B cell (primary cell): Measurements from ENCODE around the gene GRIP1. TPM values are rescaled to one million over a fixed set of nuclear protein-coding genes. Genes with fewer than 3 reads are reported as not detected.

Experiments
- ATAC-seq: fragments of 200-7000 bp; cut with Tn5 transposase; one replicate; pipeline ENCODE4 v1.10.0; 2021; ENCODE audit warnings: low read depth, mild to moderate bottlenecking, moderate number of reproducible peaks, moderate library complexity
- CTCF ChIA-PET: fragments of 350-600 bp; sonication (Branson Sonifier 250); formaldehyde crosslinking; loops from one replicate; lab custom pipeline; 2021; ENCODE audit warnings: antibody characterized with exemption, inconsistent platforms; lab: Charles Lee
- POLR2A ChIA-PET: fragments of 350-600 bp; sonication (Branson Sonifier 250); formaldehyde crosslinking; loops from one replicate; lab custom pipeline; 2021; ENCODE audit warnings: antibody characterized with exemption; lab: Charles Lee
- DNase-seq: peaks from one replicate; pipeline ENCODE4 v3.0.0; 2013
- H2AFZ ChIP-seq: 2 replicates; pipeline ENCODE4 v1.6.1; 2012; ENCODE audit warnings: mild to moderate bottlenecking, low read depth, low read length; ENCODE audit not compliant: insufficient read depth, poor library complexity, severe bottlenecking
- H3K27ac ChIP-seq, 2 donors: 1 replicate in 1 of 2; 2 replicates in 1 of 2; pipeline ENCODE4 v1.5.1; 2012 to 2013; ENCODE audit warnings: low read length in 2 of 2, mild to moderate bottlenecking in 2 of 2, moderate library complexity in 1 of 2
- H3K27me3 ChIP-seq, 4 experiments: fragments of 200-600 bp in 1 of 4; sonication (generic) in 1 of 4; replicated peaks in 1 of 4; 1 replicate in 2 of 4; 2 replicates in 2 of 4; pipeline versions ENCODE4 v1.6.1 to v1.7.0; 2013 to 2016; ENCODE audit warnings: low read length in 3 of 4, mild to moderate bottlenecking in 2 of 4, mixed read lengths in 1 of 4, moderate library complexity in 1 of 4; ENCODE audit not compliant: insufficient read depth in 4 of 4, control insufficient read depth in 3 of 4; ENCODE audit errors: control extremely low read depth in 1 of 4
- H3K36me3 ChIP-seq, 2 experiments: replicated peaks in 1 of 2; 1 replicate in 1 of 2; 2 replicates in 1 of 2; pipeline versions ENCODE4 v1.6.1 to v1.7.1; 2013; ENCODE audit warnings: low read length in 1 of 2; ENCODE audit not compliant: insufficient read depth in 2 of 2, control insufficient read depth in 1 of 2; ENCODE audit errors: control extremely low read depth in 1 of 2, extremely low read depth in 1 of 2
- H3K4me1 ChIP-seq, 2 donors: fragments of 200-600 bp in 1 of 2; sonication (generic) in 1 of 2; 1 replicate in 1 of 2; 2 replicates in 1 of 2; pipeline versions ENCODE4 v1.5.1 to v1.6.1; 2013 to 2017; ENCODE audit warnings: low read length in 2 of 2; ENCODE audit not compliant: control insufficient read depth in 2 of 2, insufficient read depth in 2 of 2
- H3K4me2 ChIP-seq: replicated peaks from 2 replicates; pipeline ENCODE3; 2012; ENCODE audit warnings: mild to moderate bottlenecking, low read depth, low read length; ENCODE audit not compliant: poor library complexity, severe bottlenecking
- H3K4me3 ChIP-seq, 5 experiments: fragments of 200-600 bp in 1 of 5; sonication (generic) in 1 of 5; 1 replicate in 3 of 5; 2 replicates in 2 of 5; pipeline versions ENCODE4 v1.5.1 to v1.7.0; 2011 to 2016; ENCODE audit warnings: low read length in 4 of 5, mild to moderate bottlenecking in 4 of 5, low read depth in 2 of 5, control low read depth in 1 of 5, moderate library complexity in 1 of 5; ENCODE audit not compliant: insufficient read depth in 1 of 5; ENCODE audit errors: control extremely low read depth in 1 of 5, extremely low read depth in 1 of 5
- H3K79me2 ChIP-seq: fragments of 200-600 bp; sonication (generic); one replicate; pipeline ENCODE4 v1.6.0; 2016; ENCODE audit warnings: low read length; ENCODE audit not compliant: control insufficient read depth, insufficient read depth
- H3K9ac ChIP-seq: fragments of 200-600 bp; sonication (generic); 2 replicates; pipeline ENCODE4 v1.6.1; 2017; ENCODE audit warnings: mild to moderate bottlenecking, low read length, moderate library complexity
- H3K9me3 ChIP-seq, 3 donors: one replicate each; pipeline versions ENCODE4 v1.6.1 to v1.7.1; 2013; ENCODE audit warnings: low read length in 2 of 3; ENCODE audit not compliant: control insufficient read depth in 2 of 3, insufficient read depth in 1 of 3; ENCODE audit errors: control extremely low read depth in 1 of 3
- H4K20me1 ChIP-seq: 2 replicates; pipeline ENCODE4 v1.6.0; 2012; ENCODE audit warnings: mild to moderate bottlenecking, low read length; ENCODE audit not compliant: insufficient read depth, control insufficient read depth, poor library complexity, severe bottlenecking
- H3K27ac Mint-ChIP-seq: one replicate; pipeline ENCODE4 v1.8.0; 2021; ENCODE audit warnings: mixed read lengths
- H3K27me3 Mint-ChIP-seq: one replicate; pipeline ENCODE4 v1.8.0; 2021; ENCODE audit warnings: mixed read lengths
- H3K4me1 Mint-ChIP-seq: one replicate; pipeline ENCODE4 v1.8.0; 2021; ENCODE audit warnings: mixed read lengths
- H3K4me3 Mint-ChIP-seq: one replicate; pipeline ENCODE4 v1.8.0; 2021; ENCODE audit warnings: mixed read lengths
- H3K9me3 Mint-ChIP-seq: one replicate; pipeline ENCODE4 v1.8.0; 2022; ENCODE audit warnings: mixed read lengths; ENCODE audit not compliant: insufficient read depth
- EZH2 ChIP-seq: IDR thresholded peaks from 2 replicates; pipeline ENCODE4 v1.6.1; 2012; ENCODE audit warnings: borderline replicate concordance, low read depth, mild to moderate bottlenecking, moderate library complexity, low read length; ENCODE audit not compliant: insufficient read depth, poor library complexity, severe bottlenecking
- WGBS: methylation state at CpG from one replicate; pipeline ENCODE4 v1.1.5; 2013; ENCODE audit warnings: missing lambda C conversion rate; ENCODE audit not compliant: insufficient coverage; 5-methylcytosine and 5-hydroxymethylcytosine counted together
- intact Hi-C: fragments of 100-400 bp; cut with micrococcal nuclease; formaldehyde crosslinking; loops from one replicate; pipeline ENCODE4 v1.10.0; 2022
- polyA plus RNA-seq: library from polyadenylated mRNA; depleted of rRNA; stranded (reverse); fragments of >200 nt; gene quantifications from 2 replicates; pipeline ENCODE4 v1.2.3, GENCODE V29; 2012
- total RNA-seq, 2 donors: library from RNA; stranded (reverse); fragments of 120-200 nt in 1 of 2; gene quantifications; 1 replicate in 1 of 2; 2 replicates in 1 of 2; pipeline versions ENCODE4 v1.2.3 to v1.2.4, GENCODE V29; 2013 to 2022
- TF ChIP-seq, protein P1 (sequence below): fragments of 200-600 bp; IDR thresholded peaks from one replicate; pipeline ENCODE4 v1.8.0; 2022; ENCODE audit warnings: antibody characterized with exemption, mild to moderate bottlenecking

The GRIP1 gene
- total and polyA plus RNA-seq, 2 donors (not counting 1 experiment from before 2014, with no cell fraction given) = 0.22 TPM; not detected in 1

DNA sequence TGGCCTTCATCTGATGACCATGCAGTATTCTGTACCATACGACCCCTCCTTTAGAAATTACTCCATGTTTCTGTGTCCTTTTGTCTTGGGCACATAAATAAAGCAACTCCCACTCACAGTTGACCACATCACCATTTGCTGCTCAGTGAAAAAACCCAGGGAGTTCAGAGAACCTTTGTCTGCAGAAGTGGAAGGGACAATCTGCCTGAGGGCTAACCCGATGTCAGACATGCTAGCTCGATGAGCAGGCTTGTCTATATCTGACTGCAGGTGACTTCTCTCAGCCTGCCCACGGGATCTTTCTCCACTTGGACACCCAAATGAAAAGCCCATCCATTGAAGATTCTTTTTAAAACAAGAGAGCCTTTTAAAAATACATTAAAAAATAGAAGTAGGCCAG, 45.7 kb upstream of the GRIP1 start:
- Histone ChIP-seq H3K4me1 (peaks cover 9 to 21% of the 10 kb centered on the region in 2 donors), H2AFZ (no peak overlapping the region), H3K27ac (no peak overlapping the region), H4K20me1 (no peaks in the 10 kb centered on the region), H3K9me3 (no peaks in the 10 kb centered on the region), H3K9ac (no peak overlapping the region), H3K4me2 (no peak overlapping the region), H3K36me3 (no peaks in the 10 kb centered on the region), H3K27me3 (no peaks in the 10 kb centered on the region), H3K4me3 (no peak overlapping the region), H3K79me2 (no peaks in the 10 kb centered on the region)
- no peak for TF ChIP-seq EZH2
- TF ChIP-seq, protein P1, sequence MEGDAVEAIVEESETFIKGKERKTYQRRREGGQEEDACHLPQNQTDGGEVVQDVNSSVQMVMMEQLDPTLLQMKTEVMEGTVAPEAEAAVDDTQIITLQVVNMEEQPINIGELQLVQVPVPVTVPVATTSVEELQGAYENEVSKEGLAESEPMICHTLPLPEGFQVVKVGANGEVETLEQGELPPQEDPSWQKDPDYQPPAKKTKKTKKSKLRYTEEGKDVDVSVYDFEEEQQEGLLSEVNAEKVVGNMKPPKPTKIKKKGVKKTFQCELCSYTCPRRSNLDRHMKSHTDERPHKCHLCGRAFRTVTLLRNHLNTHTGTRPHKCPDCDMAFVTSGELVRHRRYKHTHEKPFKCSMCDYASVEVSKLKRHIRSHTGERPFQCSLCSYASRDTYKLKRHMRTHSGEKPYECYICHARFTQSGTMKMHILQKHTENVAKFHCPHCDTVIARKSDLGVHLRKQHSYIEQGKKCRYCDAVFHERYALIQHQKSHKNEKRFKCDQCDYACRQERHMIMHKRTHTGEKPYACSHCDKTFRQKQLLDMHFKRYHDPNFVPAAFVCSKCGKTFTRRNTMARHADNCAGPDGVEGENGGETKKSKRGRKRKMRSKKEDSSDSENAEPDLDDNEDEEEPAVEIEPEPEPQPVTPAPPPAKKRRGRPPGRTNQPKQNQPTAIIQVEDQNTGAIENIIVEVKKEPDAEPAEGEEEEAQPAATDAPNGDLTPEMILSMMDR = no peak
- ChIA-PET CTCF (interaction anchor here (1.8 kb wide), 1 partner anchor 16 kb away, joined by 6 read pairs; no protein-coding TSS in a partner anchor), POLR2A (no interaction called here)
- no peaks in the 10 kb centered on the region for H3K9me3 Mint-ChIP-seq
- WGBS = 91% methylated on average over 3 of the region's 4 CpGs
- DNase-seq (no peak), ATAC-seq (no peak)
- H3K27me3 Mint-ChIP-seq = no peaks in the 10 kb centered on the region
- no peak overlapping the region for H3K27ac Mint-ChIP-seq
- H3K4me1 Mint-ChIP-seq = peaks cover 28% of the 10 kb centered on the region
- intact Hi-C loops = no loop called here
- no peak overlapping the region for H3K4me3 Mint-ChIP-seq

DNA sequence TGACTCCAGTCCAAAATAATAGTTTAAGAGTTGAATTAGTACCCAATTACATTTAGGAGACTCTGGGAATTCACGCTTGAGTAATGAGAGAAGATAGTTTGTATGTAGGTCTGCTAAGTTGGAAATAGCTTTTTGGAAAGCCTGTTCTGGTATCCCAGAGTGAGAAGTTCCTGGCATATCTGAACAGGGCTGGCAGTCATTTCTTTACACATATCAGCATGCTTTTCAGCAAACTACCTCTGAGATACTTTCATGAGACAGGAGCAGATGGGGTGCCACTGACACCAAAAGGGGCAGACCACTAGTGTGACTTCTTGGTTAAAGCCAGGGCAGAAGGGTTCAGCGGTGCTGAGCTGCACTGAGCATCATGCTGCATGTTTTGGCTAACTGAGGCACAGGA, 45.1 kb upstream of the GRIP1 start:
- Histone ChIP-seq H3K4me1 (peaks cover 9 to 21% of the 10 kb centered on the region in 2 donors), H3K27ac (no peak overlapping the region), H2AFZ (no peak overlapping the region), H3K36me3 (no peaks in the 10 kb centered on the region), H4K20me1 (no peaks in the 10 kb centered on the region), H3K79me2 (no peaks in the 10 kb centered on the region), H3K4me2 (no peak overlapping the region), H3K27me3 (no peaks in the 10 kb centered on the region), H3K9ac (no peak overlapping the region), H3K4me3 (no peak overlapping the region), H3K9me3 (no peaks in the 10 kb centered on the region)
- WGBS = 100% methylated on average over 1 of the region's 2 CpGs
- intact Hi-C loops = no loop called here
- Mint-ChIP-seq H3K4me3 (no peak overlapping the region), H3K9me3 (no peaks in the 10 kb centered on the region), H3K4me1 (peaks cover 28% of the 10 kb centered on the region), H3K27me3 (no peaks in the 10 kb centered on the region), H3K27ac (no peak overlapping the region)
- POLR2A ChIA-PET = no interaction called here
- CTCF ChIA-PET = interaction anchor here (0.7 to 1.8 kb wide), 2 partner anchors 13 to 15 kb away, joined by 3 to 6 read pairs; no protein-coding TSS in a partner anchor
- DNase-seq (no peak), ATAC-seq (no peak)
- no peak for TF ChIP-seq EZH2
- TF ChIP-seq, protein P1 = no peak
